CD4-positive, alpha-beta T cell treated with Interleukin-15 for 4 hours (primary cell): ENCODE data around the gene PRKN.
"Not testable (repeated sequence)": the region's sequence is repeated elsewhere in the genome, so short reads cannot be mapped to it uniquely, and the experiment has no call there.

ENCODE experiments used
- DNase-seq: peaks from one replicate; pipeline ENCODE4 v3.0.0-alpha.2; 2020; ENCODE audit warnings: low spot score

The PRKN gene

GRCh38 chr6:161838306-161839035 lies 889.1 kb downstream of the PRKN start:
- no peak for DNase-seq

GRCh38 chr6:161837854-161838253 lies 889.7 kb downstream of the PRKN start:
- DNase-seq, result no peak

- no peak for DNase-seq
These were observed 890.2 kb downstream of the PRKN start for GRCh38 chr6:161837449-161837735.

- DNase-seq, result no peak
These were observed 890.7 kb downstream of the PRKN start for GRCh38 chr6:161836643-161837448.

- DNase-seq, result no peak
These were observed 891.9 kb downstream of the PRKN start for GRCh38 chr6:161835500-161836215.

GRCh38 chr6:161834426-161834825 lies 893.1 kb downstream of the PRKN start:
- no peak for DNase-seq

- DNase-seq, result no peak
These were observed 894.3 kb downstream of the PRKN start for GRCh38 chr6:161833099-161833860.

GRCh38 chr6:161832622-161833021 lies 894.9 kb downstream of the PRKN start:
- DNase-seq, result no peak

- DNase-seq, result no peak
These were observed 896.5 kb downstream of the PRKN start for GRCh38 chr6:161830866-161831616.

- no peak for DNase-seq
These were observed 898.3 kb downstream of the PRKN start for GRCh38 chr6:161829291-161829729.

GRCh38 chr6:161828355-161828754 lies 899.2 kb downstream of the PRKN start:
- no peak for DNase-seq

- DNase-seq, result no peak
These were observed 901.1 kb downstream of the PRKN start for GRCh38 chr6:161826512-161826911.

- DNase-seq, result not testable (repeated sequence)
These were observed 905.4 kb downstream of the PRKN start for GRCh38 chr6:161822204-161822603.

GRCh38 chr6:161817881-161818280 lies 909.7 kb downstream of the PRKN start:
- DNase-seq, result no peak

- no peak for DNase-seq
These were observed 911.6 kb downstream of the PRKN start for GRCh38 chr6:161815965-161816364.

- no peak for DNase-seq
These were observed 914.4 kb downstream of the PRKN start for GRCh38 chr6:161813156-161813555.

- DNase-seq, result no peak
These were observed 917.6 kb downstream of the PRKN start for GRCh38 chr6:161809971-161810370.

- no peak for DNase-seq
These were observed 922.7 kb downstream of the PRKN start for GRCh38 chr6:161804838-161805237.

- no peak for DNase-seq
These were observed 924.4 kb downstream of the PRKN start for GRCh38 chr6:161803131-161803530.

GRCh38 chr6:161802231-161802630 lies 925.3 kb downstream of the PRKN start:
- no peak for DNase-seq

- no peak for DNase-seq
These were observed 928.6 kb downstream of the PRKN start for GRCh38 chr6:161798844-161799394.
